OCI-LY1 (cell line): ENCODE data around the gene MARCHF10.

ENCODE experiments used
- H2AFZ ChIP-seq: fragments of 200-600 bp; sonication (generic), shearing (Covaris generic); 2 replicates; pipeline ENCODE4 v1.6.0; 2014; ENCODE audit warnings: antibody characterized with exemption, mild to moderate bottlenecking, low read length
- H3F3A ChIP-seq: fragments of 200-600 bp; sonication (generic), shearing (Covaris generic); 2 replicates; pipeline ENCODE4 v1.6.0; 2014; ENCODE audit warnings: mild to moderate bottlenecking, antibody characterized with exemption, low read length, moderate library complexity; ENCODE audit not compliant: insufficient read depth
- H3K27ac ChIP-seq: fragments of 200-600 bp; sonication (generic); 2 replicates; pipeline ENCODE4 v1.5.1; 2014; ENCODE audit warnings: low read length, mixed run types, mild to moderate bottlenecking, low read depth; ENCODE audit not compliant: poor library complexity, severe bottlenecking
- H3K27me3 ChIP-seq: fragments of 200-600 bp; sonication (generic); 2 replicates; pipeline ENCODE4 v1.6.0; 2014; ENCODE audit warnings: antibody characterized with exemption, mild to moderate bottlenecking, low read length, moderate library complexity; ENCODE audit not compliant: insufficient read depth
- H3K36me3 ChIP-seq: fragments of 200-600 bp; sonication (generic); 2 replicates; pipeline ENCODE4 v1.6.1; 2014; ENCODE audit warnings: mild to moderate bottlenecking, antibody characterized with exemption, low read length, moderate library complexity, mixed read lengths; ENCODE audit not compliant: insufficient read depth
- H3K4me1 ChIP-seq: fragments of 200-600 bp; sonication (generic); 2 replicates; pipeline ENCODE4 v1.5.1; 2014; ENCODE audit warnings: mild to moderate bottlenecking, low read length, moderate library complexity; ENCODE audit not compliant: insufficient read depth, severe bottlenecking
- H3K4me2 ChIP-seq: fragments of 200-600 bp; sonication (generic), shearing (Covaris generic); 2 replicates; pipeline ENCODE4 v1.6.1; 2014; ENCODE audit warnings: low read length
- H3K4me3 ChIP-seq: fragments of 200-600 bp; sonication (generic); 2 replicates; pipeline ENCODE4 v1.5.1; 2014; ENCODE audit warnings: low read length, low read depth, mild to moderate bottlenecking, mixed read lengths; ENCODE audit not compliant: poor library complexity, severe bottlenecking
- H3K79me2 ChIP-seq: fragments of 200-600 bp; shearing (Covaris generic); 2 replicates; pipeline ENCODE4 v1.6.1; 2016; ENCODE audit warnings: mixed run types, low read length, mixed read lengths; ENCODE audit not compliant: insufficient read depth
- H3K9ac ChIP-seq: fragments of 200-600 bp; sonication (generic), shearing (Covaris generic); 2 replicates; pipeline ENCODE4 v1.6.1; 2014; ENCODE audit warnings: mild to moderate bottlenecking, low read length, mixed read lengths
- H3K9me2 ChIP-seq: fragments of 200-600 bp; sonication (generic), shearing (Covaris generic); 2 replicates; pipeline ENCODE4 v1.6.1; 2014; ENCODE audit warnings: low read depth, mild to moderate bottlenecking, low read length, mixed read lengths
- H3K9me3 ChIP-seq: fragments of 200-600 bp; shearing (Covaris generic); 2 replicates; pipeline ENCODE4 v1.6.1; 2014; ENCODE audit warnings: low read length, mixed read lengths
- H4K20me1 ChIP-seq: fragments of 200-600 bp; sonication (generic), shearing (Covaris generic); 2 replicates; pipeline ENCODE4 v1.6.0; 2016; ENCODE audit warnings: mild to moderate bottlenecking, low read length; ENCODE audit not compliant: insufficient read depth
- EZH2 ChIP-seq: fragments of 200-600 bp; sonication (generic), shearing (Covaris generic); IDR thresholded peaks from 2 replicates; pipeline ENCODE4 v1.8.0; 2017; ENCODE audit warnings: borderline replicate concordance, mixed run types, mild to moderate bottlenecking, antibody characterized with exemption, low read length, moderate library complexity, mixed read lengths
- TF ChIP-seq, protein P1 (sequence below): fragments of 200-600 bp; sonication (generic), shearing (Covaris generic); IDR thresholded peaks from 2 replicates; pipeline ENCODE4 v1.5.1; 2017; ENCODE audit warnings: mild to moderate bottlenecking, antibody characterized with exemption, low read length, moderate library complexity, mixed read lengths

MARCHF10 gene

DNA sequence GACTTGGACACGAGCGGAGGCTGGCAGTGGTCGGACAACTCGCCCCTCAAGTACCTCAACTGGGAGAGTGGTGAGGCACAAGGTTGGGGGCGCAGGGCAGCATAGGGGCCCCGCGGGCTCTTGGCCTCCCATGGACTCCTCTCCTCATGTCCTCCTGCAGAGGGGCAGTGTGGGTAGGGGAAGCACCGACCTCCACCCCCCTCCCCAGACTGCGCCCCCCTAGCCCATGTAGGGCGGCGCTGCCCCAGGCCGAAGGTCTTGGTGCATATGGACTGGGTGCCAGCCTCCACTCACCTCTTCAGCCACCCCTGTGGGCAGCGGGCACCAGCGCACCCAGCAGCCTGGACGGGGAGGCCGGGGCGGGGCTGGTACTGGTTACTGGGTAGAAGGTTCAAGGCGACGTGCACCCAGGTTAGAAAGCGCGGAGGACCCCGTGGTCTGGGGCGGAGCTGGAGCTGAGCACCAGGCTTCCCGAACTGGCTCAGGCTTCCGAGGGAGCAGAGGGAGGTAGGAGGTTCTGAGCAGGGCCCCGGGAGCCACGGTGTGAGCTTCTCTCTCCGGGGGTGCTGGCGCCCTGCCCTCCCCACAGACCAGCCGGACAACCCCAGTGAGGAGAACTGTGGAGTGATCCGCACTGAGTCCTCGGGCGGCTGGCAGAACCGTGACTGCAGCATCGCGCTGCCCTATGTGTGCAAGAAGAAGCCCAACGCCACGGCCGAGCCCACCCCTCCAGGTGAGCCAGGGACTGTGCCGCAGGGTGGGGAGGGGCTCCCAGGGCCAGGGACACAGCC, 141.1 kb downstream of the MARCHF10 start:
- no peak overlapping the region for H2AFZ ChIP-seq
- peaks cover 17% of the 10 kb centered on the region for H3K4me1 ChIP-seq
- no peaks in the 10 kb centered on the region for H4K20me1 ChIP-seq
- TF ChIP-seq, protein P1, sequence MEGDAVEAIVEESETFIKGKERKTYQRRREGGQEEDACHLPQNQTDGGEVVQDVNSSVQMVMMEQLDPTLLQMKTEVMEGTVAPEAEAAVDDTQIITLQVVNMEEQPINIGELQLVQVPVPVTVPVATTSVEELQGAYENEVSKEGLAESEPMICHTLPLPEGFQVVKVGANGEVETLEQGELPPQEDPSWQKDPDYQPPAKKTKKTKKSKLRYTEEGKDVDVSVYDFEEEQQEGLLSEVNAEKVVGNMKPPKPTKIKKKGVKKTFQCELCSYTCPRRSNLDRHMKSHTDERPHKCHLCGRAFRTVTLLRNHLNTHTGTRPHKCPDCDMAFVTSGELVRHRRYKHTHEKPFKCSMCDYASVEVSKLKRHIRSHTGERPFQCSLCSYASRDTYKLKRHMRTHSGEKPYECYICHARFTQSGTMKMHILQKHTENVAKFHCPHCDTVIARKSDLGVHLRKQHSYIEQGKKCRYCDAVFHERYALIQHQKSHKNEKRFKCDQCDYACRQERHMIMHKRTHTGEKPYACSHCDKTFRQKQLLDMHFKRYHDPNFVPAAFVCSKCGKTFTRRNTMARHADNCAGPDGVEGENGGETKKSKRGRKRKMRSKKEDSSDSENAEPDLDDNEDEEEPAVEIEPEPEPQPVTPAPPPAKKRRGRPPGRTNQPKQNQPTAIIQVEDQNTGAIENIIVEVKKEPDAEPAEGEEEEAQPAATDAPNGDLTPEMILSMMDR = no peak
- TF ChIP-seq EZH2 = no peak
- no peaks in the 10 kb centered on the region for H3K79me2 ChIP-seq
- no peaks in the 10 kb centered on the region for H3K27me3 ChIP-seq
- no peak overlapping the region for H3K4me3 ChIP-seq
- no peaks in the 10 kb centered on the region for H3K36me3 ChIP-seq
- no peak overlapping the region for H3K27ac ChIP-seq
- no peak overlapping the region for H3K4me2 ChIP-seq
- H3F3A ChIP-seq = no peaks in the 10 kb centered on the region
- no peaks in the 10 kb centered on the region for H3K9me3 ChIP-seq
- H3K9me2 ChIP-seq = no peaks in the 10 kb centered on the region
- no peak overlapping the region for H3K9ac ChIP-seq

DNA sequence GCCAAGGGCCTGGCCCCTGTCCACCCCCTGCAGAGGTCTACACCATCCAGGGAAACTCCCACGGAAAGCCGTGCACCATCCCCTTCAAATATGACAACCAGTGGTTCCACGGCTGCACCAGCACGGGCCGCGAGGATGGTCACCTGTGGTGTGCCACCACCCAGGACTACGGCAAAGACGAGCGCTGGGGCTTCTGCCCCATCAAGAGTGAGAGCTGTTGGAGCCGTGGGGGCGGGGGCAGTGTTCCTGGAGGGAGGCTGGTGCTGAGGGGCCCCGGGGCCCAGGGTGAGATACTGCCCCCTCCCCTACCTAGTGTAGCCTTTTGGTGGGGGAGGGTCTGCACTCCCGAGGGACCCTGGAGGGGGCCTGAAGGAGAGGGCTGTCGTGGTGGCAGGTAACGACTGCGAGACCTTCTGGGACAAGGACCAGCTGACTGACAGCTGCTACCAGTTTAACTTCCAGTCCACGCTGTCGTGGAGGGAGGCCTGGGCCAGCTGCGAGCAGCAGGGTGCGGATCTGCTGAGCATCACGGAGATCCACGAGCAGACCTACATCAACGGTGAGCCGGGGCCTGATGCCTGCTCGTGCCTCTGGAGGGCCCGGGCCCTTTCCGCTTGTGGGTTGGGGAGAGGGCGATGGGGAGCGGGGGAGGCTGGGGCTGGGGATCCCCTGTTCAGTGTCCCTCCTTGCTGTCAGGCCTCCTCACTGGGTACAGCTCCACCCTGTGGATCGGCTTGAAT, 141.9 kb downstream of the MARCHF10 start:
- H3K27ac ChIP-seq = no peak overlapping the region
- peaks cover 10% of the 10 kb centered on the region for H3K4me1 ChIP-seq
- no peaks in the 10 kb centered on the region for H3K9me2 ChIP-seq
- no peaks in the 10 kb centered on the region for H3K36me3 ChIP-seq
- no peaks in the 10 kb centered on the region for H3K79me2 ChIP-seq
- H3K27me3 ChIP-seq = no peaks in the 10 kb centered on the region; the same call in 1 of the 2 replicates
- TF ChIP-seq EZH2 = no peak
- TF ChIP-seq, protein P1 = no peak
- H3K9ac ChIP-seq = no peak overlapping the region
- H3K9me3 ChIP-seq = no peaks in the 10 kb centered on the region
- H2AFZ ChIP-seq = no peak overlapping the region
- no peak overlapping the region for H3K4me2 ChIP-seq
- H3F3A ChIP-seq = no peaks in the 10 kb centered on the region
- H4K20me1 ChIP-seq = no peaks in the 10 kb centered on the region
- H3K4me3 ChIP-seq = no peak overlapping the region

DNA sequence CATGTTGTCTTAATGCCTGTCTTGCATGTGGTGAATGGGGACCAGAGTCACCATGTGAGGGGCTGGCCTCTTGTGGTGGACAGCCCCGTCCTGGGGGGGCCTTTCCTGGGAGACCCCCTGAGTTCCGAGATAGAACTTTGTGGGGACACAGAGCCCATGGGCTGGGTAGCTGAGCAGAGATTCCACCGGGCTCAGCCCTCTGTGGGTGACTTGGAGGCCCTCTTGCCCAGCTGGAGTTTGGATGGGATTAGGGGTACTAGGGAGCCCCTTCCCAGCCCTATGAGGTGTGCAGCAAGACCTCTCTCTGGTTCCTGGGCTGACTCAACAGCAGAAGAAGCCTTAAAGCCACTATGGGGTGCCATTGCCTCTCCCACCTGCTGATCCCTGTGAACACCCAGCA, 142.5 kb downstream of the MARCHF10 start:
- no peak overlapping the region for H2AFZ ChIP-seq
- H3K27me3 ChIP-seq = no peaks in the 10 kb centered on the region; the same call in 1 of the 2 replicates
- peaks cover 3% of the 10 kb centered on the region; the same call in 1 of the 2 replicates for H3K9me3 ChIP-seq
- no peaks in the 10 kb centered on the region for H4K20me1 ChIP-seq
- no peaks in the 10 kb centered on the region for H3K36me3 ChIP-seq
- no peak overlapping the region for H3K9ac ChIP-seq
- no peak overlapping the region for H3K27ac ChIP-seq
- no peak overlapping the region for H3K4me3 ChIP-seq
- peaks cover 8% of the 10 kb centered on the region for H3K4me1 ChIP-seq
- H3K9me2 ChIP-seq = no peaks in the 10 kb centered on the region
- H3K79me2 ChIP-seq = no peaks in the 10 kb centered on the region
- no peak overlapping the region for H3K4me2 ChIP-seq
- H3F3A ChIP-seq = no peaks in the 10 kb centered on the region
- no peak for TF ChIP-seq EZH2
- TF ChIP-seq, protein P1 = no peak
